ENCODE measurements around the gene NDUFA5. TPM values are rescaled to one million over a fixed set of nuclear protein-coding genes. Genes with fewer than 3 reads are reported as not detected.

The NDUFA5 gene
- total and polyA plus RNA-seq, 2 donors (not counting 1 experiment from before 2014, with no cell fraction given), result 35.8 to 45.4 TPM

GRCh38 chr7:123569352-123570010, 11.9 kb upstream of the NDUFA5 start:
- H3K36me3 ChIP-seq (ENCODE audit: control insufficient read depth, insufficient read depth, low read length), result no peaks in the 10 kb centered on the region
- no peak overlapping the region for H3K27ac ChIP-seq (ENCODE audit: insufficient read depth, low read length)
- H4K20me1 ChIP-seq (ENCODE audit: control insufficient read depth, extremely low read depth, insufficient read depth, low read length), result no peaks in the 10 kb centered on the region
- TF ChIP-seq CTCF (conservative IDR thresholded peaks at IDR 0.05 in 1 of 2, IDR thresholded peaks at IDR 0.05 in 1 of 2; ENCODE audit: low read depth in 1 of 2, low read length in 2 of 2) (no peak), EZH2 (IDR thresholded peaks at IDR 0.05; ENCODE audit: low read length, missing control alignments) (no peak)
- H2AFZ ChIP-seq (ENCODE audit: low read length), result no peak overlapping the region
- no peak overlapping the region for H3K9ac ChIP-seq (ENCODE audit: insufficient read depth, low read length)
- H3K27me3 ChIP-seq (ENCODE audit: control insufficient read depth, insufficient read depth, low read length), result no peaks in the 10 kb centered on the region
- no peaks in the 10 kb centered on the region for H3K4me1 ChIP-seq (ENCODE audit: control insufficient read depth, extremely low read depth, insufficient read depth, low read length)
- H3K79me2 ChIP-seq (ENCODE audit: control insufficient read depth, insufficient read depth, low read length), result no peaks in the 10 kb centered on the region
- H3K9me3 ChIP-seq (ENCODE audit: control insufficient read depth, insufficient read depth, low read depth, low read length), result no peaks in the 10 kb centered on the region
- H3K4me2 ChIP-seq (ENCODE audit: extremely low read depth, insufficient read depth, low read length), result no peak overlapping the region
- no peak for DNase-seq (ENCODE audit: low read depth in 2 of 2)
- H3K4me3 ChIP-seq (replicated peaks in 1 of 4; ENCODE audit: control extremely low read depth in 1 of 4, insufficient read depth in 1 of 4, low read depth in 3 of 4, low read length in 4 of 4), result no peak overlapping the region

GRCh38 chr7:123562121-123562520, 4.5 kb upstream of the NDUFA5 start:
- Histone ChIP-seq H3K4me2 (ENCODE audit: extremely low read depth, insufficient read depth, low read length) (no peak overlapping the region), H3K4me3 (replicated peaks in 1 of 4; ENCODE audit: control extremely low read depth in 1 of 4, insufficient read depth in 1 of 4, low read depth in 3 of 4, low read length in 4 of 4) (no peak overlapping the region), H3K27ac (ENCODE audit: insufficient read depth, low read length) (no peak overlapping the region), H3K9me3 (ENCODE audit: control insufficient read depth, insufficient read depth, low read depth, low read length) (no peaks in the 10 kb centered on the region), H3K9ac (ENCODE audit: insufficient read depth, low read length) (no peak overlapping the region), H3K27me3 (ENCODE audit: control insufficient read depth, insufficient read depth, low read length) (no peaks in the 10 kb centered on the region), H4K20me1 (ENCODE audit: control insufficient read depth, extremely low read depth, insufficient read depth, low read length) (no peaks in the 10 kb centered on the region), H3K36me3 (ENCODE audit: control insufficient read depth, insufficient read depth, low read length) (no peaks in the 10 kb centered on the region), H2AFZ (ENCODE audit: low read length) (no peak overlapping the region), H3K79me2 (ENCODE audit: control insufficient read depth, insufficient read depth, low read length) (peaks cover 4% of the 10 kb centered on the region), H3K4me1 (ENCODE audit: control insufficient read depth, extremely low read depth, insufficient read depth, low read length) (no peaks in the 10 kb centered on the region)
- TF ChIP-seq CTCF (conservative IDR thresholded peaks at IDR 0.05 in 1 of 2, IDR thresholded peaks at IDR 0.05 in 1 of 2; ENCODE audit: low read depth in 1 of 2, low read length in 2 of 2) (no peak), EZH2 (IDR thresholded peaks at IDR 0.05; ENCODE audit: low read length, missing control alignments) (no peak)
- no peak for DNase-seq (ENCODE audit: low read depth in 2 of 2)

GRCh38 chr7:123558289-123558874, 764 bp upstream of the NDUFA5 start:
- no peaks in the 10 kb centered on the region for H3K36me3 ChIP-seq (ENCODE audit: control insufficient read depth, insufficient read depth, low read length)
- H3K9ac ChIP-seq (ENCODE audit: insufficient read depth, low read length), result no peak overlapping the region
- H3K4me1 ChIP-seq (ENCODE audit: control insufficient read depth, extremely low read depth, insufficient read depth, low read length), result peaks cover 2% of the 10 kb centered on the region
- H2AFZ ChIP-seq (ENCODE audit: low read length), result peak overlapping the region; percentile 100
- peak overlapping the region; percentile 90 for H3K27ac ChIP-seq (ENCODE audit: insufficient read depth, low read length)
- H3K27me3 ChIP-seq (ENCODE audit: control insufficient read depth, insufficient read depth, low read length), result no peaks in the 10 kb centered on the region
- no peaks in the 10 kb centered on the region for H3K9me3 ChIP-seq (ENCODE audit: control insufficient read depth, insufficient read depth, low read depth, low read length)
- peak overlapping the region; percentile 90 for H3K4me2 ChIP-seq (ENCODE audit: extremely low read depth, insufficient read depth, low read length)
- no peaks in the 10 kb centered on the region for H4K20me1 ChIP-seq (ENCODE audit: control insufficient read depth, extremely low read depth, insufficient read depth, low read length)
- no peak for DNase-seq (ENCODE audit: low read depth in 2 of 2)
- TF ChIP-seq CTCF (conservative IDR thresholded peaks at IDR 0.05 in 1 of 2, IDR thresholded peaks at IDR 0.05 in 1 of 2; ENCODE audit: low read depth in 1 of 2, low read length in 2 of 2) (no peak), EZH2 (IDR thresholded peaks at IDR 0.05; ENCODE audit: low read length, missing control alignments) (no peak)
- H3K4me3 ChIP-seq (replicated peaks in 1 of 4; ENCODE audit: control extremely low read depth in 1 of 4, insufficient read depth in 1 of 4, low read depth in 3 of 4, low read length in 4 of 4), result peak overlapping the region; percentile 81 to 100 (median 98)
- peaks cover 7% of the 10 kb centered on the region for H3K79me2 ChIP-seq (ENCODE audit: control insufficient read depth, insufficient read depth, low read length)

All from fibroblast of lung (primary cell).